K562 (cell line): ENCODE data around the gene HES3.

ENCODE experiments used
- CTCF ChIP-seq, 3 experiments: IDR thresholded peaks in 2 of 3; conservative IDR thresholded peaks in 1 of 3; 2 replicates each; pipeline ENCODE4 v1.5.1; 2011 to 2012; ENCODE audit warnings: low read length in 3 of 3, mild to moderate bottlenecking in 3 of 3, control low read depth in 2 of 3, improper control_type of control experiment in 1 of 3, inconsistent platforms in 1 of 3, low read depth in 1 of 3, mixed read lengths in 1 of 3, moderate library complexity in 1 of 3; ENCODE audit not compliant: insufficient read depth in 2 of 3
- PYGO2 ChIP-seq: fragments of 450-650 bp; IDR thresholded peaks from 2 replicates; pipeline ENCODE4 v1.6.1; 2016; ENCODE audit warnings: mild to moderate bottlenecking, missing genetic modification characterization, moderate library complexity, missing compliant biosample characterization

- TF ChIP-seq PYGO2 (tag) (no peak), CTCF (IDR thresholded peaks at IDR 0.05 in 2 of 3, conservative IDR thresholded peaks at IDR 0.05 in 1 of 3; ENCODE audit: insufficient read depth in 2 of 3, low read depth in 1 of 3, low read length in 3 of 3) (no peak)
Observed at GRCh38 chr1:6222636-6223035, 21.3 kb upstream of the HES3 start.
